Common myeloid progenitor, CD34-positive (primary cell): ENCODE data around the gene PLEKHM2.

ENCODE experiments used
- CTCF ChIA-PET: fragments of 350-600 bp; sonication (Branson Sonifier 250); formaldehyde crosslinking; loops from one replicate; lab custom pipeline; 2021; ENCODE audit warnings: antibody characterized with exemption; lab: Charles Lee
- POLR2A ChIA-PET: fragments of 350-600 bp; sonication (Branson Sonifier 250); formaldehyde crosslinking; loops from one replicate; lab custom pipeline; 2021; ENCODE audit warnings: antibody characterized with exemption; lab: Charles Lee
- DNase-seq, 3 donors: peaks; one replicate each; pipeline versions ENCODE4 v3.0.0 to v3.0.0-alpha.2; 2013
- H3K27ac ChIP-seq, 2 experiments: 1 replicate in 1 of 2; 2 replicates in 1 of 2; pipeline ENCODE4 v1.7.0; 2013; ENCODE audit warnings: inconsistent platforms in 2 of 2, low read length in 2 of 2, mild to moderate bottlenecking in 2 of 2, low read depth in 1 of 2, moderate library complexity in 1 of 2; ENCODE audit not compliant: severe bottlenecking in 2 of 2, insufficient read depth in 1 of 2, poor library complexity in 1 of 2
- H3K27me3 ChIP-seq, 5 experiments: replicated peaks in 2 of 5; 1 replicate in 3 of 5; 2 replicates in 2 of 5; pipeline versions ENCODE4 v1.6.1 to v1.7.0; 2013; ENCODE audit warnings: low read length in 4 of 5, mild to moderate bottlenecking in 2 of 5, moderate library complexity in 2 of 5, inconsistent platforms in 1 of 5; ENCODE audit not compliant: insufficient read depth in 5 of 5, control insufficient read depth in 4 of 5
- H3K36me3 ChIP-seq, 4 experiments: 1 replicate in 2 of 4; 2 replicates in 2 of 4; pipeline versions ENCODE4 v1.6.1 to v1.7.0; 2013; ENCODE audit warnings: low read length in 3 of 4, control low read depth in 1 of 4, mild to moderate bottlenecking in 1 of 4; ENCODE audit not compliant: control insufficient read depth in 4 of 4, insufficient read depth in 4 of 4
- H3K4me1 ChIP-seq, 4 experiments: 1 replicate in 3 of 4; 2 replicates in 1 of 4; pipeline versions ENCODE4 v1.6.1 to v1.7.1; 2013; ENCODE audit warnings: low read length in 3 of 4, mild to moderate bottlenecking in 3 of 4, control low read depth in 1 of 4, inconsistent platforms in 1 of 4, moderate library complexity in 1 of 4; ENCODE audit not compliant: control insufficient read depth in 4 of 4, insufficient read depth in 4 of 4; ENCODE audit errors: control extremely low read depth in 1 of 4
- H3K4me3 ChIP-seq, 7 experiments: 1 replicate in 4 of 7; 2 replicates in 3 of 7; pipeline versions ENCODE4 v1.5.1 to v1.7.0; 2013; ENCODE audit warnings: mild to moderate bottlenecking in 7 of 7, low read length in 6 of 7, moderate library complexity in 6 of 7, inconsistent platforms in 2 of 7, low read depth in 2 of 7, control low read depth in 1 of 7; ENCODE audit not compliant: insufficient read depth in 4 of 7, control insufficient read depth in 1 of 7; ENCODE audit errors: extremely low read depth in 1 of 7
- H3K9me3 ChIP-seq, 5 experiments: 1 replicate in 4 of 5; 2 replicates in 1 of 5; pipeline versions ENCODE4 v1.6.1 to v1.7.1; 2013; ENCODE audit warnings: low read length in 4 of 5, mild to moderate bottlenecking in 2 of 5, inconsistent platforms in 1 of 5, low read depth in 1 of 5, moderate library complexity in 1 of 5; ENCODE audit not compliant: control insufficient read depth in 4 of 5, insufficient read depth in 2 of 5; ENCODE audit errors: control extremely low read depth in 1 of 5
- WGBS: methylation state at CpG from one replicate; pipeline ENCODE4 v1.1.5; 2013; ENCODE audit not compliant: insufficient coverage; 5-methylcytosine and 5-hydroxymethylcytosine counted together

PLEKHM2 gene

GRCh38 chr1:15663925-15664324 lies 20.2 kb upstream of the PLEKHM2 start:
- Histone ChIP-seq H3K4me3 (no peak overlapping the region), H3K27me3 (no peaks in the 10 kb centered on the region), H3K9me3 (peaks cover 0 to 1% (median 0%) of the 10 kb centered on the region in 5 experiments), H3K27ac (no peak overlapping the region), H3K4me1 (no peaks in the 10 kb centered on the region), H3K36me3 (peaks cover 16 to 45% (median 25%) of the 10 kb centered on the region in 4 experiments)
- no peak for DNase-seq
- POLR2A ChIA-PET = interaction anchor here (0.5 kb wide), 1 partner anchor 69 kb away, joined by 6 read pairs; no protein-coding TSS in a partner anchor
- CTCF ChIA-PET = interaction anchor here (1.4 to 1.9 kb wide), 3 partner anchors 8 to 22 kb away, joined by 3 to 6 read pairs (median 4); no protein-coding TSS in a partner anchor
- WGBS = no CpG with 5 or more reads among the region's 3 CpGs

GRCh38 chr1:15667362-15667761 lies 16.8 kb upstream of the PLEKHM2 start:
- ChIA-PET POLR2A (no interaction called here), CTCF (no interaction called here)
- Histone ChIP-seq H3K4me3 (no peak overlapping the region), H3K36me3 (peaks cover under 1 to 13% (median 2%) of the 10 kb centered on the region in 4 experiments), H3K27me3 (no peaks in the 10 kb centered on the region), H3K9me3 (no peaks in the 10 kb centered on the region), H3K4me1 (no peaks in the 10 kb centered on the region), H3K27ac (no peak overlapping the region)
- DNase-seq = no peak
- 99% methylated on average over 7 of the region's 7 CpGs for WGBS

GRCh38 chr1:15668089-15668754 lies 15.9 kb upstream of the PLEKHM2 start:
- CTCF ChIA-PET = interaction anchor here (1.2 kb wide), 1 partner anchor 12 kb away, joined by 4 read pairs; no protein-coding TSS in a partner anchor
- H3K36me3 ChIP-seq = peaks cover 0 to 7% (median 0%) of the 10 kb centered on the region in 4 experiments
- POLR2A ChIA-PET = no interaction called here
- H3K27me3 ChIP-seq = no peaks in the 10 kb centered on the region
- no peak overlapping the region for H3K4me3 ChIP-seq
- DNase-seq = no peak
- H3K27ac ChIP-seq = no peak overlapping the region
- 91% methylated on average over 3 of the region's 5 CpGs for WGBS
- H3K9me3 ChIP-seq = no peaks in the 10 kb centered on the region
- H3K4me1 ChIP-seq = no peaks in the 10 kb centered on the region

- H3K9me3 ChIP-seq = no peaks in the 10 kb centered on the region
- DNase-seq = no peak
- 98% methylated on average over 9 of the region's 10 CpGs for WGBS
- H3K4me1 ChIP-seq = no peaks in the 10 kb centered on the region
- POLR2A ChIA-PET = no interaction called here
- no peaks in the 10 kb centered on the region for H3K27me3 ChIP-seq
- peaks cover 0 to 4% (median 0%) of the 10 kb centered on the region in 4 experiments for H3K36me3 ChIP-seq
- no peak overlapping the region for H3K4me3 ChIP-seq
- CTCF ChIA-PET = interaction anchor here (1.2 kb wide), 1 partner anchor 12 kb away, joined by 4 read pairs; no protein-coding TSS in a partner anchor
- H3K27ac ChIP-seq = no peak overlapping the region
Observed at GRCh38 chr1:15669074-15669473, 15.0 kb upstream of the PLEKHM2 start.

GRCh38 chr1:15669864-15670263 lies 14.3 kb upstream of the PLEKHM2 start:
- ChIA-PET CTCF (no interaction called here), POLR2A (interaction anchor here (0.6 kb wide), 1 partner anchor 73 kb away, joined by 9 read pairs; no protein-coding TSS in a partner anchor)
- Histone ChIP-seq H3K4me1 (peaks cover 0 to 4% (median 2%) of the 10 kb centered on the region in 4 experiments), H3K27me3 (no peaks in the 10 kb centered on the region), H3K27ac (no peak overlapping the region), H3K9me3 (no peaks in the 10 kb centered on the region), H3K36me3 (no peaks in the 10 kb centered on the region), H3K4me3 (no peak overlapping the region)
- no peak for DNase-seq
- WGBS = 100% methylated on average over 1 of the region's 4 CpGs

GRCh38 chr1:15671430-15671829 lies 12.7 kb upstream of the PLEKHM2 start:
- no peaks in the 10 kb centered on the region for H3K36me3 ChIP-seq
- CTCF ChIA-PET = interaction anchor here (1.0 to 1.2 kb wide), 3 partner anchors 18 to 70 kb away, joined by 3 to 4 read pairs (median 3); no protein-coding TSS in a partner anchor
- WGBS = 100% methylated on average over 1 of the region's 2 CpGs
- no peak overlapping the region for H3K4me3 ChIP-seq
- POLR2A ChIA-PET = interaction anchor here (0.6 kb wide), 1 partner anchor 42 kb away, joined by 3 read pairs; no protein-coding TSS in a partner anchor
- DNase-seq = no peak
- H3K4me1 ChIP-seq = peaks cover 0 to 6% (median 4%) of the 10 kb centered on the region in 4 experiments
- no peaks in the 10 kb centered on the region for H3K27me3 ChIP-seq
- no peak overlapping the region for H3K27ac ChIP-seq
- no peaks in the 10 kb centered on the region for H3K9me3 ChIP-seq
